PC-3 (cell line): ENCODE data around the gene ISG20L2.

Experiments
- CTCF ChIP-seq: fragments of 300-600 bp; sonication (generic); conservative IDR thresholded peaks from 2 replicates; pipeline ENCODE4 v1.5.1; 2017; ENCODE audit warnings: antibody characterized with exemption, low read depth, mild to moderate bottlenecking, low read length
- EZH2 ChIP-seq: fragments of 300-600 bp; sonication (generic); IDR thresholded peaks from one replicate; pipeline ENCODE4 v1.6.1; 2017; ENCODE audit warnings: antibody characterized with exemption, mild to moderate bottlenecking, low read length; ENCODE audit not compliant: unreplicated experiment
- EZH2phosphoT487 ChIP-seq: fragments of 300-600 bp; sonication (generic); IDR thresholded peaks from 2 replicates; pipeline ENCODE4 v1.6.1; 2018; ENCODE audit warnings: mild to moderate bottlenecking, antibody characterized with exemption, low read length, borderline replicate concordance

DNA sequence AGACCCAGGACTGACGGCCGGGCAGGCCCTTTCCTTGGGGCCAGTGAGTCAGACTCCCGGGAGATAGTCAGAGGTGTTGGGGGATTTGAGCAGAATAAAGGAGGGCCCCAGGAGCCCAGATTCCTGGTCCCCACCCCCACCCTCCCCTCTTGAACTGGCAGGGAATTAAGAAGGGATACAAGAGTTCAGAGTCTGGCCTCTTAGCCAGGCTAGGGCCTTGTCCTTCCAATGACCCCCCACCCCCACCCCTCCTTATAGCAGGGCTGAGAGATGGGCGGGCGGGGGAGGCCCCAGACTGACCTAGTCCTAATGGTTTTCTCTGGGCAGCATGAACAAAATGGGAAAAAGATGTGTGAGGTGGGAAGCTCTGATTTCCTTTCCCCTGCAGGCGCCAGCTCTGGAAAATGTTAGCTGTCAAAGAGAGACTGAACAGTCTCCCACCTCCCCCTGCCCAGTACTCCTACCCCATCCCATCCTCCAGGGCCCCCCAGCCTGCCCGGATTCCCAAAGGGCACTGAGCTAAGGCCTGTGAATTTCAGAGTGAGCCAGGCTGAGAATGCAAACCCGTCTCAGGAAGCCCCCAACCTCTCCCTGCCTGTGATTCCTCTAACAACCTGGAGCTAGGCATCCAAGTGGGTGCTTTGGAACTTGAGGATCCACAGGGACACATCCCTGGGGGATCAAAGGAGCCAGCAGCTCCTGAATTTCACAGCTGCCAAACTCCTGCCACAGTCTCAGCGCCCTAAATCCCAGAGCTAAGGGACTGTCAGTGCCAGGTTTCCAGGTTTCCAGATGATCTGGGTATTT, 17.4 kb downstream of the ISG20L2 start:
- TF ChIP-seq CTCF, result no peak
- no peak for TF ChIP-seq EZH2phosphoT487
- no peak for TF ChIP-seq EZH2
